GM12878 (cell line): ENCODE measurements around the gene CHN1. TPM values are rescaled to one million over a fixed set of nuclear protein-coding genes. Genes with fewer than 3 reads are reported as not detected.

Experiments used
- ATAC-seq: fragments of 200-7000 bp; cut with Tn5 transposase; 3 replicates; pipeline ENCODE4 v1.9.1; 2020; ENCODE audit warnings: mild to moderate bottlenecking, moderate library complexity
- BruUV-seq: library from RNA; stranded (reverse); fragments of 400-500 nt; replicated peaks from 2 replicates; lab custom pipeline; 2021; lab: Mats Ljungman, UMichigan
- CTCF ChIA-PET: fragments of 300-600 bp; sonication (Branson Sonifier 250); formaldehyde crosslinking; extraction: SDS; loops from one replicate; lab custom pipeline; 2021; ENCODE audit warnings: inconsistent platforms; lab: Yijun Ruan, JAX
- POLR2A ChIA-PET: fragments of 350-600 bp; formaldehyde crosslinking; extraction: SDS; loops from one replicate; lab custom pipeline; 2021; ENCODE audit warnings: inconsistent platforms; lab: Charles Lee
- RAD21 ChIA-PET: fragments of 300-600 bp; sonication (Branson Sonifier 250); formaldehyde crosslinking; loops from one replicate; lab custom pipeline; 2023; ENCODE audit warnings: antibody characterized with exemption; ENCODE audit not compliant: unreplicated experiment; lab: Charles Lee
- SMC1A ChIA-PET: fragments of 300-600 bp; sonication (Branson Sonifier 250); formaldehyde crosslinking; loops from one replicate; lab custom pipeline; 2023; ENCODE audit not compliant: unreplicated experiment, uncharacterized antibody; lab: Charles Lee
- DNase-seq: peaks from one replicate; pipeline ENCODE4 v3.0.0-alpha.2; 2011; ENCODE audit warnings: low read depth, low spot score
- FAIRE-seq: peaks from 3 replicates; lab custom pipeline; 2011; peaks lifted over from hg19 to GRCh38; lab: Jason Lieb, UNC
- H2AFZ ChIP-seq: 2 replicates; pipeline ENCODE4 v1.6.0; 2011; ENCODE audit warnings: low read depth, low read length, control low read depth; ENCODE audit not compliant: control insufficient read depth
- H3K27ac ChIP-seq: 2 replicates; pipeline ENCODE4 v1.5.1; 2011; ENCODE audit warnings: control low read depth; ENCODE audit not compliant: control insufficient read depth, insufficient read depth
- H3K27me3 ChIP-seq, 2 experiments: replicated peaks in 1 of 2; 2 replicates each; pipeline versions ENCODE4 v1.6.0 to v1.6.1; 2011; ENCODE audit warnings: low read length in 1 of 2; ENCODE audit not compliant: control insufficient read depth in 2 of 2, insufficient read depth in 2 of 2
- H3K36me3 ChIP-seq, 2 experiments: 2 replicates each; pipeline ENCODE4 v1.5.1; 2011; ENCODE audit warnings: low read length in 1 of 2; ENCODE audit not compliant: control insufficient read depth in 2 of 2, insufficient read depth in 2 of 2
- H3K4me1 ChIP-seq: 2 replicates; pipeline ENCODE4 v1.6.1; 2011; ENCODE audit warnings: mild to moderate bottlenecking, low read length, moderate library complexity, mixed read lengths; ENCODE audit not compliant: control insufficient read depth, insufficient read depth
- H3K4me2 ChIP-seq: 2 replicates; pipeline ENCODE4 v1.6.0; 2011; ENCODE audit warnings: control low read depth; ENCODE audit not compliant: control insufficient read depth, insufficient read depth
- H3K4me3 ChIP-seq: fragments of 200-600 bp; sonication (generic); 2 replicates; pipeline ENCODE4 v1.5.1; 2016
- H3K79me2 ChIP-seq: 2 replicates; pipeline ENCODE4 v1.6.0; 2011; ENCODE audit warnings: low read length; ENCODE audit not compliant: control insufficient read depth, insufficient read depth
- H3K9ac ChIP-seq: 2 replicates; pipeline ENCODE4 v1.8.0; 2011; ENCODE audit warnings: low read length, control low read depth, mixed read lengths; ENCODE audit not compliant: control insufficient read depth, insufficient read depth
- H3K9me3 ChIP-seq: replicated peaks from 3 replicates; pipeline ENCODE4 v1.5.1; 2011; ENCODE audit warnings: mild to moderate bottlenecking, low read length; ENCODE audit not compliant: control insufficient read depth, insufficient read depth
- H4K20me1 ChIP-seq: 2 replicates; pipeline ENCODE4 v1.6.0; 2011; ENCODE audit not compliant: control insufficient read depth, insufficient read depth
- ASH2L ChIP-seq: fragments of 300-600, 200-600 bp; sonication (generic); IDR thresholded peaks from 2 replicates; pipeline ENCODE4 v1.6.1; 2017; ENCODE audit warnings: low read depth, mild to moderate bottlenecking, borderline replicate concordance
- ATF3 ChIP-seq: IDR thresholded peaks from 2 replicates; pipeline ENCODE4 v1.6.1; 2011; ENCODE audit warnings: low read depth, mild to moderate bottlenecking, low read length, moderate library complexity, borderline replicate concordance; ENCODE audit errors: extremely low read depth
- EGR1 ChIP-seq, 2 experiments: IDR thresholded peaks; 1 replicate in 1 of 2; 2 replicates in 1 of 2; pipeline ENCODE4 v1.6.1; 2011 to 2012; ENCODE audit warnings: low read depth in 2 of 2, low read length in 2 of 2, borderline replicate concordance in 1 of 2, mild to moderate bottlenecking in 1 of 2, moderate library complexity in 1 of 2
- ETV6 ChIP-seq, 2 experiments: fragments of 450-650 bp in 1 of 2; IDR thresholded peaks in 1 of 2; conservative IDR thresholded peaks in 1 of 2; 2 replicates each; pipeline ENCODE4 v1.6.1; 2014; ENCODE audit warnings: antibody characterized with exemption in 1 of 2, borderline replicate concordance in 1 of 2, low read depth in 1 of 2, mild to moderate bottlenecking in 1 of 2, moderate library complexity in 1 of 2
- FOS ChIP-seq: IDR thresholded peaks from 3 replicates; pipeline ENCODE4 v1.6.1; 2011; ENCODE audit warnings: borderline replicate concordance; ENCODE audit not compliant: insufficient read length; ENCODE audit errors: extremely low read depth
- HDAC2 ChIP-seq: fragments of 200-600 bp; sonication (generic); IDR thresholded peaks from 2 replicates; pipeline ENCODE4 v1.6.1; 2017
- MEF2A ChIP-seq: IDR thresholded peaks from 2 replicates; pipeline ENCODE4 v1.6.1; 2011; ENCODE audit warnings: low read depth, mild to moderate bottlenecking, low read length, moderate library complexity; ENCODE audit not compliant: insufficient read depth
- MYC ChIP-seq: IDR thresholded peaks from 2 replicates; pipeline ENCODE4 v1.6.1; 2011; ENCODE audit warnings: mild to moderate bottlenecking, low read length, moderate library complexity, inconsistent platforms; ENCODE audit not compliant: insufficient read depth, insufficient replicate concordance, insufficient read length, severe bottlenecking
- NFIC ChIP-seq: IDR thresholded peaks from 2 replicates; pipeline ENCODE4 v1.6.1; 2012; ENCODE audit warnings: low read depth, mild to moderate bottlenecking, inconsistent platforms, low read length, moderate library complexity
- RAD51 ChIP-seq: fragments of 450-650 bp; IDR thresholded peaks from 2 replicates; pipeline ENCODE4 v1.6.1; 2016; ENCODE audit warnings: moderate library complexity, mild to moderate bottlenecking, inconsistent platforms
- SMAD1 ChIP-seq: fragments of 450-650 bp; IDR thresholded peaks from 2 replicates; pipeline ENCODE4 v1.6.1; 2018; ENCODE audit warnings: mild to moderate bottlenecking, low read depth; ENCODE audit not compliant: partially characterized antibody
- SPI1 ChIP-seq: IDR thresholded peaks from 2 replicates; pipeline ENCODE4 v1.6.1; 2011; ENCODE audit warnings: low read depth, mild to moderate bottlenecking, low read length, moderate library complexity, borderline replicate concordance; ENCODE audit not compliant: insufficient read depth
- SUPT20H ChIP-seq: IDR thresholded peaks from 2 replicates; pipeline ENCODE4 v1.6.1; 2011; ENCODE audit warnings: low read depth, mild to moderate bottlenecking, low read length, moderate library complexity, borderline replicate concordance; ENCODE audit not compliant: control insufficient read depth
- YY1 ChIP-seq: IDR thresholded peaks from 2 replicates; pipeline ENCODE4 v1.6.1; 2011; ENCODE audit warnings: low read depth, mild to moderate bottlenecking, low read length
- ZZZ3 ChIP-seq: IDR thresholded peaks from 2 replicates; pipeline ENCODE4 v1.6.1; 2011; ENCODE audit warnings: low read depth; ENCODE audit not compliant: control insufficient read depth, insufficient read length
- WGBS: methylation state at CpG from one replicate; pipeline ENCODE4 v1.1.6; 2016; ENCODE audit warnings: low lambda C conversion rate; ENCODE audit not compliant: insufficient replicate concordance, insufficient coverage; ENCODE audit errors: missing lambda C conversion rate; 5-methylcytosine and 5-hydroxymethylcytosine counted together
- in situ Hi-C: fragments of 300-500 bp; cut with MboI; formaldehyde crosslinking; loops from 9 replicates; pipeline ENCODE4 v1.14.3; 2018; ENCODE audit warnings: mixed read lengths
- intact Hi-C: fragments of 100-400 bp; cut with micrococcal nuclease; formaldehyde crosslinking; loops from one replicate; pipeline ENCODE4 v1.14.2; 2022; ENCODE audit not compliant: unreplicated experiment
- polyA plus RNA-seq, 11 experiments: library from polyadenylated mRNA; depleted of rRNA in 4 of 11; unstranded in 6 of 11; stranded (reverse) in 5 of 11; fragments of >200 nt; fragmentation: Nextera tagmentation in 4 of 11; fragmentation: Illumina TruSeq in 1 of 11; extraction: Ambion mirVana in 4 of 11; extraction: Trizol in 1 of 11; gene quantifications; 1 replicate in 1 of 11; 2 replicates in 10 of 11; pipeline versions ENCODE4 v1.2.1 to v1.2.3, GENCODE V29; 2011 to 2016; ENCODE audit warnings: inconsistent platforms in 2 of 11, missing spikeins in 2 of 11, low read depth in 1 of 11
- total RNA-seq, 4 experiments: library from RNA; depleted of rRNA in 3 of 4; stranded (reverse); fragments of >200 nt in 3 of 4; fragmentation: Illumina TruSeq in 1 of 4; extraction: Trizol in 1 of 4; gene quantifications; 2 replicates each; pipeline versions ENCODE4 v1.2.1 to v1.2.3, GENCODE V29; 2013 to 2021
- TF ChIP-seq, protein P1 (sequence below): fragments of 450-650 bp; IDR thresholded peaks from 2 replicates; pipeline ENCODE4 v1.6.1; 2018; ENCODE audit warnings: mild to moderate bottlenecking, low read depth, moderate library complexity; ENCODE audit not compliant: partially characterized antibody

CHN1 gene
- total and polyA plus RNA-seq, 10 of the 15 experiments (the other 5 are each of a cell fraction or from before 2014, with no cell fraction given): 0.18 to 0.92 (median 0.53) TPM; not detected in 1

DNA sequence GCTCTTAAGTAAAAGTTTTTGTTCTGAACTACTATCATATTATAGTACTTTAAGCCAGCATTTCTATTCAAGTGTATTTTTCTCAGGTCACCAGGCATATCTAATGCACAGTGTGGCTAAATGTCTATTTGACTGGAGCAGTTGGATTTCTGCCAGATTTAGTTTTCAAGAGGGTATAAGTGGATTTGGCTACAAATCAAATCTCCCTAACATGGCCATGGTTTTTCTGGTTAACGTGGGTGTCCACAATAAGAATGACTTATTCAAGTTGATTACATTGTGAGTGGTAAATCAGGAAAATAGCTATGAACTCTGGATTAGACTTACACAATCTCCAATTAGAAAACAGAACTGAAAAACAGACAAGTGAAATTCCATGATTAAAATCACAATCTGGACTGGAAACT is 5.7 kb upstream of the CHN1 start (continued):
- TF ChIP-seq, protein P1, sequence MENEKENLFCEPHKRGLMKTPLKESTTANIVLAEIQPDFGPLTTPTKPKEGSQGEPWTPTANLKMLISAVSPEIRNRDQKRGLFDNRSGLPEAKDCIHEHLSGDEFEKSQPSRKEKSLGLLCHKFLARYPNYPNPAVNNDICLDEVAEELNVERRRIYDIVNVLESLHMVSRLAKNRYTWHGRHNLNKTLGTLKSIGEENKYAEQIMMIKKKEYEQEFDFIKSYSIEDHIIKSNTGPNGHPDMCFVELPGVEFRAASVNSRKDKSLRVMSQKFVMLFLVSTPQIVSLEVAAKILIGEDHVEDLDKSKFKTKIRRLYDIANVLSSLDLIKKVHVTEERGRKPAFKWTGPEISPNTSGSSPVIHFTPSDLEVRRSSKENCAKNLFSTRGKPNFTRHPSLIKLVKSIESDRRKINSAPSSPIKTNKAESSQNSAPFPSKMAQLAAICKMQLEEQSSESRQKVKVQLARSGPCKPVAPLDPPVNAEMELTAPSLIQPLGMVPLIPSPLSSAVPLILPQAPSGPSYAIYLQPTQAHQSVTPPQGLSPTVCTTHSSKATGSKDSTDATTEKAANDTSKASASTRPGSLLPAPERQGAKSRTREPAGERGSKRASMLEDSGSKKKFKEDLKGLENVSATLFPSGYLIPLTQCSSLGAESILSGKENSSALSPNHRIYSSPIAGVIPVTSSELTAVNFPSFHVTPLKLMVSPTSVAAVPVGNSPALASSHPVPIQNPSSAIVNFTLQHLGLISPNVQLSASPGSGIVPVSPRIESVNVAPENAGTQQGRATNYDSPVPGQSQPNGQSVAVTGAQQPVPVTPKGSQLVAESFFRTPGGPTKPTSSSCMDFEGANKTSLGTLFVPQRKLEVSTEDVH: no peak

DNA sequence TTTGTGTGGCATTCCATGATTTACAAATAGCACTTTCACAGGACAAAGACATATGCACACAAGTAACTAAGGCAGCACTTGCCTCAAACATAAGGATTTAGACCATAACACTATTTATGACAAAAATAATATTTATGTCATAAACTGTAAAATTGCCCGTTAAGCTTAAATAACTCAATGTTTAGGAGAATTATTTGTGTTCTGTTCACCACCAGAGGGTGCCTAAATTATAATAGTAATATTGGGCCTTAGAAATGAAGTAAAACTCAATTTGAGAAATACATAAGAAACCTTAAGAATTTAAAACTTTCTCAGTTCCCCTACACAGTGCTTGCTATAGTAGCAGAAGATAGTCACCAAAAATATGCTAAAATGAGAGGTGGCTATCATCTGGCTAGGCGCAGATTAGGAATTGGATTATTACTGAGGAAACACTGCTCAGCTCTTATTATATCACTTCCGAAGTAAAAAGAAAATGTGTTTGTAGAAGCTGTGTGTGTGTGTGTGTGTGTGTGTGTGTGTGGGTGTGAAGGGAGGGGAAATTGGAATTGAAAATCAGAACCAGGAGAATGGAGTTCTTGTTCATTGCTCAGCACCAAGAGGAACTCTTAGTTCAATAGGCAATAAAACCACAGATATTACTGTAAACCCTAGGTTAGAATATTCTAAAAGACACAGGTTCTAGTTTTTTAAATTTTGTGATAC is 4.9 kb upstream of the CHN1 start:
- FAIRE-seq: no peak
- intact Hi-C loops: no loop called here

More for the DNA sequence above, 4.9 kb upstream of the CHN1 start:
- Histone ChIP-seq H3K27ac (no peak overlapping the region), H3K36me3 (no peaks in the 10 kb centered on the region), H3K79me2 (no peaks in the 10 kb centered on the region), H2AFZ (no peak overlapping the region), H3K4me2 (no peak overlapping the region), H3K9me3 (no peaks in the 10 kb centered on the region), H4K20me1 (no peaks in the 10 kb centered on the region), H3K27me3 (peaks cover 2 to 22% of the 10 kb centered on the region in 2 experiments), H3K9ac (no peak overlapping the region), H3K4me3 (no peak overlapping the region), H3K4me1 (peaks cover 2% of the 10 kb centered on the region; the same call in 1 of the 2 replicates)
- 49% methylated on average over 3 of the region's 3 CpGs for WGBS
- ATAC-seq: no peak
- BruUV-seq: no TSS peak
- no peak for DNase-seq
- CTCF ChIA-PET: interaction anchor here (0.6 kb wide), 1 partner anchor 234 kb away, joined by 3 read pairs; no protein-coding TSS in a partner anchor
- RAD21 ChIA-PET: no interaction called here
- POLR2A ChIA-PET: no interaction called here
- TF ChIP-seq NFIC (no peak), SMAD1 (no peak), ASH2L (no peak), YY1 (no peak), ETV6 (conservative IDR thresholded peaks at IDR 0.05 in 1 of 2, IDR thresholded peaks at IDR 0.05 in 1 of 2; ENCODE audit: borderline replicate concordance in 1 of 2, low read depth in 1 of 2) (no peak), MYC (no peak), SUPT20H (no peak), RAD51 (no peak), FOS (no peak), ATF3 (no peak), ZZZ3 (no peak), MEF2A (no peak), SPI1 (no peak), EGR1 (IDR thresholded peaks at IDR 0.05; ENCODE audit: borderline replicate concordance in 1 of 2, low read depth in 2 of 2, low read length in 2 of 2) (no peak), HDAC2 (no peak)
- in situ Hi-C loops: no loop called here
- SMC1A ChIA-PET: interaction anchor here (0.6 kb wide), 1 partner anchor 46 kb away, joined by 3 read pairs; no protein-coding TSS in a partner anchor
